Activated naive CD8-positive, alpha-beta T cell treated with anti-CD3 and anti-CD28 coated beads, Interleukin-2, amount 50 U/mL, for 24 hours (primary cell): Measurements from ENCODE around the gene KRABD2.
"Not testable (repeated sequence)": the region's sequence is repeated elsewhere in the genome, so short reads cannot be mapped to it uniquely, and the experiment has no call there.

Source experiments
- ATAC-seq: fragments of 150-1000 bp; cut with Tn5 transposase; one replicate; pipeline ENCODE4 v1.10.0; 2021
- DNase-seq: peaks from one replicate; pipeline ENCODE4 v3.0.0; 2021
- H3K27ac Mint-ChIP-seq: one replicate; pipeline ENCODE4 v1.8.0; 2021; ENCODE audit warnings: mild to moderate bottlenecking, mixed read lengths
- H3K27me3 Mint-ChIP-seq: one replicate; pipeline ENCODE4 v1.8.0; 2021; ENCODE audit warnings: mixed read lengths
- H3K36me3 Mint-ChIP-seq: one replicate; pipeline ENCODE4 v1.8.0; 2021; ENCODE audit warnings: low read depth, mixed read lengths
- H3K4me1 Mint-ChIP-seq: one replicate; pipeline ENCODE4 v1.8.0; 2021; ENCODE audit warnings: mixed read lengths
- H3K4me3 Mint-ChIP-seq: one replicate; pipeline ENCODE4 v1.8.0; 2021; ENCODE audit warnings: mild to moderate bottlenecking, moderate library complexity, mixed read lengths
- H3K9me3 Mint-ChIP-seq: one replicate; pipeline ENCODE4 v1.8.0; 2021; ENCODE audit warnings: mixed read lengths

The KRABD2 gene

GRCh38 chr17:8382880-8383142 is 6.3 kb upstream of the KRABD2 start:
- Mint-ChIP-seq H3K27ac (peak overlapping the region; percentile 99), H3K4me3 (peak overlapping the region; percentile 98), H3K27me3 (no peaks in the 10 kb centered on the region), H3K4me1 (peaks cover 60% of the 10 kb centered on the region), H3K36me3 (peaks cover 51% of the 10 kb centered on the region), H3K9me3 (no peaks in the 10 kb centered on the region)
- no peak for ATAC-seq
- no peak for DNase-seq

- no peak for DNase-seq
These were observed 5.8 kb upstream of the KRABD2 start for GRCh38 chr17:8382052-8382879.

GRCh38 chr17:8380049-8380448 is 3.5 kb upstream of the KRABD2 start:
- Mint-ChIP-seq H3K4me1 (peaks cover 78% of the 10 kb centered on the region), H3K9me3 (no peaks in the 10 kb centered on the region), H3K36me3 (peaks cover 72% of the 10 kb centered on the region), H3K27ac (peak overlapping the region; percentile 99), H3K27me3 (no peaks in the 10 kb centered on the region), H3K4me3 (peak overlapping the region; percentile 98)
- DNase-seq (no peak), ATAC-seq (no peak)

More at GRCh38 chr17:8382052-8382879, 5.8 kb upstream of the KRABD2 start:
- H3K27ac Mint-ChIP-seq: peak overlapping the region; percentile 99
- no peak for ATAC-seq
- H3K9me3 Mint-ChIP-seq: no peaks in the 10 kb centered on the region
- no peaks in the 10 kb centered on the region for H3K27me3 Mint-ChIP-seq
- H3K4me3 Mint-ChIP-seq: peak overlapping the region; percentile 98
- peaks cover 56% of the 10 kb centered on the region for H3K36me3 Mint-ChIP-seq
- H3K4me1 Mint-ChIP-seq: peaks cover 66% of the 10 kb centered on the region

- ATAC-seq, DNase-seq, H3K9me3 Mint-ChIP-seq, H3K27me3 Mint-ChIP-seq: not testable (repeated sequence)
- Mint-ChIP-seq H3K36me3 (peaks cover 72% of the 10 kb centered on the region), H3K27ac (peak overlapping the region; percentile 99), H3K4me3 (peak overlapping the region; percentile 98), H3K4me1 (peaks cover 71% of the 10 kb centered on the region)
These were observed 1.6 kb upstream of the KRABD2 start for GRCh38 chr17:8378117-8378516.

GRCh38 chr17:8377422-8377821 is 918 bp upstream of the KRABD2 start:
- ATAC-seq (no peak), DNase-seq (no peak)
- Mint-ChIP-seq H3K4me3 (peak overlapping the region; percentile 85), H3K4me1 (peaks cover 64% of the 10 kb centered on the region), H3K9me3 (no peaks in the 10 kb centered on the region), H3K27ac (peak overlapping the region; percentile 99), H3K27me3 (no peaks in the 10 kb centered on the region), H3K36me3 (peaks cover 66% of the 10 kb centered on the region)

GRCh38 chr17:8375738-8376259 is 705 bp downstream of the KRABD2 start:
- no peak for DNase-seq
- peak overlapping the region; percentile 85 for H3K4me3 Mint-ChIP-seq
- H3K9me3 Mint-ChIP-seq: no peaks in the 10 kb centered on the region
- peaks cover 54% of the 10 kb centered on the region for H3K4me1 Mint-ChIP-seq
- H3K27ac Mint-ChIP-seq: peak overlapping the region; percentile 99
- no peaks in the 10 kb centered on the region for H3K27me3 Mint-ChIP-seq
- peaks cover 51% of the 10 kb centered on the region for H3K36me3 Mint-ChIP-seq
- ATAC-seq: no peak

GRCh38 chr17:8373856-8374255 is 2.6 kb downstream of the KRABD2 start:
- H3K27ac Mint-ChIP-seq, H3K27me3 Mint-ChIP-seq, H3K4me3 Mint-ChIP-seq, ATAC-seq, H3K9me3 Mint-ChIP-seq, DNase-seq: not testable (repeated sequence)
- Mint-ChIP-seq H3K4me1 (peaks cover 37% of the 10 kb centered on the region), H3K36me3 (peaks cover 43% of the 10 kb centered on the region)

- H3K27ac Mint-ChIP-seq: no peak overlapping the region
- H3K4me3 Mint-ChIP-seq: no peak overlapping the region
- no peaks in the 10 kb centered on the region for H3K9me3 Mint-ChIP-seq
- DNase-seq (no peak), ATAC-seq (no peak)
- H3K4me1 Mint-ChIP-seq: peaks cover 24% of the 10 kb centered on the region
- H3K36me3 Mint-ChIP-seq: peaks cover 32% of the 10 kb centered on the region
- no peaks in the 10 kb centered on the region for H3K27me3 Mint-ChIP-seq
These were observed 4.1 kb downstream of the KRABD2 start for GRCh38 chr17:8372422-8372821.

- H3K27ac Mint-ChIP-seq: no peak overlapping the region
- H3K36me3 Mint-ChIP-seq: peaks cover 26% of the 10 kb centered on the region
- ATAC-seq (no peak), DNase-seq (no peak)
- no peaks in the 10 kb centered on the region for H3K9me3 Mint-ChIP-seq
- no peaks in the 10 kb centered on the region for H3K27me3 Mint-ChIP-seq
- peaks cover 17% of the 10 kb centered on the region for H3K4me1 Mint-ChIP-seq
- no peak overlapping the region for H3K4me3 Mint-ChIP-seq
These were observed 4.7 kb downstream of the KRABD2 start for GRCh38 chr17:8371786-8372185.

GRCh38 chr17:8369944-8370343 is 6.6 kb downstream of the KRABD2 start:
- no peak overlapping the region for H3K4me3 Mint-ChIP-seq
- DNase-seq (no peak), ATAC-seq (no peak)
- peaks cover 14% of the 10 kb centered on the region for H3K36me3 Mint-ChIP-seq
- no peaks in the 10 kb centered on the region for H3K27me3 Mint-ChIP-seq
- peaks cover 4% of the 10 kb centered on the region for H3K4me1 Mint-ChIP-seq
- no peaks in the 10 kb centered on the region for H3K9me3 Mint-ChIP-seq
- H3K27ac Mint-ChIP-seq: no peak overlapping the region

GRCh38 chr17:8368193-8368592 is 8.3 kb downstream of the KRABD2 start:
- H3K4me3 Mint-ChIP-seq: no peak overlapping the region
- H3K36me3 Mint-ChIP-seq: peaks cover 14% of the 10 kb centered on the region
- H3K27me3 Mint-ChIP-seq: no peaks in the 10 kb centered on the region
- H3K4me1 Mint-ChIP-seq: peaks cover 2% of the 10 kb centered on the region
- no peaks in the 10 kb centered on the region for H3K9me3 Mint-ChIP-seq
- DNase-seq: no peak
- no peak for ATAC-seq
- H3K27ac Mint-ChIP-seq: no peak overlapping the region

GRCh38 chr17:8366231-8366630 is 10.3 kb downstream of the KRABD2 start:
- no peaks in the 10 kb centered on the region for H3K27me3 Mint-ChIP-seq
- peaks cover 12% of the 10 kb centered on the region for H3K36me3 Mint-ChIP-seq
- peaks cover 2% of the 10 kb centered on the region for H3K4me1 Mint-ChIP-seq
- DNase-seq: no peak
- no peaks in the 10 kb centered on the region for H3K9me3 Mint-ChIP-seq
- no peak overlapping the region for H3K4me3 Mint-ChIP-seq
- no peak for ATAC-seq
- H3K27ac Mint-ChIP-seq: no peak overlapping the region

- peaks cover 12% of the 10 kb centered on the region for H3K36me3 Mint-ChIP-seq
- peaks cover 2% of the 10 kb centered on the region for H3K4me1 Mint-ChIP-seq
- no peaks in the 10 kb centered on the region for H3K9me3 Mint-ChIP-seq
- no peak overlapping the region for H3K27ac Mint-ChIP-seq
- H3K27me3 Mint-ChIP-seq: no peaks in the 10 kb centered on the region
- DNase-seq: no peak
- H3K4me3 Mint-ChIP-seq: no peak overlapping the region
- no peak for ATAC-seq
These were observed 11.4 kb downstream of the KRABD2 start for GRCh38 chr17:8365143-8365542.

- Mint-ChIP-seq H3K4me3 (no peak overlapping the region), H3K36me3 (no peaks in the 10 kb centered on the region), H3K27me3 (no peaks in the 10 kb centered on the region), H3K27ac (no peak overlapping the region), H3K9me3 (no peaks in the 10 kb centered on the region), H3K4me1 (peaks cover 6% of the 10 kb centered on the region)
- no peak for DNase-seq
- ATAC-seq: no peak
These were observed 13.7 kb downstream of the KRABD2 start for GRCh38 chr17:8362651-8363332.

- Mint-ChIP-seq H3K36me3 (no peaks in the 10 kb centered on the region), H3K27ac (no peak overlapping the region), H3K9me3 (no peaks in the 10 kb centered on the region), H3K4me1 (peaks cover 6% of the 10 kb centered on the region), H3K27me3 (no peaks in the 10 kb centered on the region), H3K4me3 (no peak overlapping the region)
- DNase-seq (no peak), ATAC-seq (no peak)
These were observed 15.8 kb downstream of the KRABD2 start for GRCh38 chr17:8360751-8361150.
